Naive thymus-derived CD4-positive, alpha-beta T cell (primary cell): Measurements from ENCODE around the gene PKP2. TPM values are rescaled to one million over a fixed set of nuclear protein-coding genes. Genes with fewer than 3 reads are reported as not detected.

Source experiments
- ATAC-seq: fragments of 150-1000 bp; cut with Tn5 transposase; 2 replicates; pipeline ENCODE4 v1.10.0; 2021; ENCODE audit warnings: mild to moderate bottlenecking, moderate library complexity
- CTCF ChIA-PET: fragments of 350-600 bp; sonication (Branson Sonifier 250); formaldehyde crosslinking; loops from one replicate; lab custom pipeline; 2021; ENCODE audit warnings: antibody characterized with exemption; lab: Charles Lee
- POLR2A ChIA-PET: fragments of 350-600 bp; sonication (Branson Sonifier 250); formaldehyde crosslinking; loops from one replicate; lab custom pipeline; 2021; ENCODE audit warnings: antibody characterized with exemption, inconsistent platforms; lab: Charles Lee
- DNase-seq, 9 donors: peaks; one replicate each; pipeline versions ENCODE4 v3.0.0 to v3.0.0-alpha.2; 2020 to 2022; ENCODE audit warnings: mixed read lengths in 1 of 9
- H3K27ac ChIP-seq: one replicate; pipeline ENCODE4 v1.7.0; 2013; ENCODE audit warnings: mild to moderate bottlenecking, low read depth, low read length, moderate library complexity
- H3K27me3 ChIP-seq, 2 donors: one replicate each; pipeline ENCODE4 v1.7.0; 2013; ENCODE audit warnings: low read length in 2 of 2, mild to moderate bottlenecking in 2 of 2, moderate library complexity in 2 of 2; ENCODE audit not compliant: control insufficient read depth in 2 of 2, insufficient read depth in 2 of 2
- H3K36me3 ChIP-seq, 3 experiments: 1 replicate in 2 of 3; 2 replicates in 1 of 3; pipeline ENCODE4 v1.7.0; 2013; ENCODE audit warnings: low read length in 3 of 3, mild to moderate bottlenecking in 3 of 3, moderate library complexity in 1 of 3; ENCODE audit not compliant: insufficient read depth in 3 of 3, control insufficient read depth in 2 of 3
- H3K4me1 ChIP-seq, 2 donors: one replicate each; pipeline ENCODE4 v1.7.0; 2013; ENCODE audit warnings: low read length in 2 of 2, mild to moderate bottlenecking in 2 of 2, moderate library complexity in 1 of 2; ENCODE audit not compliant: control insufficient read depth in 2 of 2, insufficient read depth in 2 of 2
- H3K4me3 ChIP-seq: 2 replicates; pipeline ENCODE4 v1.7.0; 2013; ENCODE audit warnings: mild to moderate bottlenecking, low read length
- H3K9me3 ChIP-seq, 3 experiments: 1 replicate in 2 of 3; 2 replicates in 1 of 3; pipeline ENCODE4 v1.7.0; 2013; ENCODE audit warnings: low read length in 3 of 3; ENCODE audit not compliant: control insufficient read depth in 2 of 3
- H3K27ac Mint-ChIP-seq, 9 donors: one replicate each; pipeline ENCODE4 v1.8.0; 2020 to 2022; ENCODE audit warnings: mixed read lengths in 9 of 9, mild to moderate bottlenecking in 8 of 9, moderate library complexity in 5 of 9, inconsistent platforms in 2 of 9
- H3K27me3 Mint-ChIP-seq, 5 donors: one replicate each; pipeline ENCODE4 v1.8.0; 2021 to 2022; ENCODE audit warnings: mixed read lengths in 5 of 5, mild to moderate bottlenecking in 1 of 5
- H3K36me3 Mint-ChIP-seq, 5 donors: one replicate each; pipeline ENCODE4 v1.8.0; 2020 to 2022; ENCODE audit warnings: mixed read lengths in 5 of 5, mild to moderate bottlenecking in 3 of 5, inconsistent platforms in 1 of 5
- H3K4me1 Mint-ChIP-seq, 7 donors: one replicate each; pipeline ENCODE4 v1.8.0; 2020 to 2022; ENCODE audit warnings: mixed read lengths in 7 of 7, mild to moderate bottlenecking in 3 of 7, inconsistent platforms in 1 of 7
- H3K4me3 Mint-ChIP-seq, 10 donors: one replicate each; pipeline ENCODE4 v1.8.0; 2020 to 2022; ENCODE audit warnings: mild to moderate bottlenecking in 10 of 10, mixed read lengths in 10 of 10, moderate library complexity in 6 of 10, inconsistent platforms in 2 of 10
- H3K9me3 Mint-ChIP-seq, 11 donors: one replicate each; pipeline ENCODE4 v1.8.0; 2020 to 2022; ENCODE audit warnings: mixed read lengths in 11 of 11, mild to moderate bottlenecking in 4 of 11, inconsistent platforms in 1 of 11, moderate library complexity in 1 of 11
- intact Hi-C, 2 donors: fragments of 100-400 bp; cut with micrococcal nuclease; formaldehyde crosslinking; loops; one replicate each; pipeline ENCODE4 v1.15.1; 2023
- polyA plus RNA-seq, 2 donors: library from polyadenylated mRNA; unstranded; fragments of 300-500 nt; fragmentation: Illumina TruSeq; gene quantifications; one replicate each; pipeline ENCODE4 v1.2.3, GENCODE V29; 2021
- total RNA-seq, 6 experiments: library from RNA in 5 of 6; stranded (reverse) in 5 of 6; gene quantifications; 1 replicate in 5 of 6; 2 replicates in 1 of 6; pipeline ENCODE4 v1.2.3 and lab custom pipeline; 2021 to 2026

The PKP2 gene
- total and polyA plus RNA-seq, 7 experiments from 2014 or later = 0.16 to 2.0 (median 0.94) TPM; not detected in 1

- Histone ChIP-seq H3K27ac (no peak overlapping the region), H3K36me3 (no peaks in the 10 kb centered on the region), H3K4me1 (no peaks in the 10 kb centered on the region), H3K4me3 (no peak overlapping the region), H3K27me3 (no peaks in the 10 kb centered on the region), H3K9me3 (no peaks in the 10 kb centered on the region)
- ChIA-PET POLR2A (no interaction called here), CTCF (no interaction called here)
- Mint-ChIP-seq H3K27me3 (peaks cover 0 to 6% (median 0%) of the 10 kb centered on the region in 5 donors), H3K36me3 (no peaks in the 10 kb centered on the region), H3K4me3 (no peak overlapping the region), H3K9me3 (peaks cover 0 to 2% (median 0%) of the 10 kb centered on the region in 11 donors), H3K27ac (no peak overlapping the region), H3K4me1 (no peaks in the 10 kb centered on the region)
- intact Hi-C loops = no loop called here
- DNase-seq (no peak), ATAC-seq (no peak)
Measured at GRCh38 chr12:32837974-32838373, 58.6 kb downstream of the PKP2 start.

- H3K27me3 Mint-ChIP-seq = no peaks in the 10 kb centered on the region
- no peak overlapping the region for H3K4me3 Mint-ChIP-seq
- ChIA-PET CTCF (no interaction called here), POLR2A (no interaction called here)
- H3K9me3 Mint-ChIP-seq = peaks cover 0 to 2% (median 0%) of the 10 kb centered on the region in 11 donors
- Histone ChIP-seq H3K27ac (no peak overlapping the region), H3K4me3 (no peak overlapping the region), H3K4me1 (no peaks in the 10 kb centered on the region), H3K36me3 (no peaks in the 10 kb centered on the region), H3K27me3 (no peaks in the 10 kb centered on the region), H3K9me3 (no peaks in the 10 kb centered on the region)
- no peaks in the 10 kb centered on the region for H3K36me3 Mint-ChIP-seq
- ATAC-seq (no peak), DNase-seq (no peak)
- intact Hi-C loops = no loop called here
- no peak overlapping the region for H3K27ac Mint-ChIP-seq
- no peaks in the 10 kb centered on the region for H3K4me1 Mint-ChIP-seq
Measured at GRCh38 chr12:32836710-32837109, 59.9 kb downstream of the PKP2 start.

- Histone ChIP-seq H3K27me3 (no peaks in the 10 kb centered on the region), H3K4me3 (no peak overlapping the region), H3K36me3 (no peaks in the 10 kb centered on the region), H3K27ac (no peak overlapping the region), H3K4me1 (no peaks in the 10 kb centered on the region), H3K9me3 (no peaks in the 10 kb centered on the region)
- intact Hi-C loops = no loop called here
- Mint-ChIP-seq H3K9me3 (peaks cover 0 to 2% (median 0%) of the 10 kb centered on the region in 11 donors), H3K4me3 (no peak overlapping the region), H3K36me3 (no peaks in the 10 kb centered on the region), H3K27ac (no peak overlapping the region), H3K27me3 (no peaks in the 10 kb centered on the region), H3K4me1 (no peaks in the 10 kb centered on the region)
- CTCF ChIA-PET = no interaction called here
- POLR2A ChIA-PET = no interaction called here
- ATAC-seq = no peak
- DNase-seq = no peak
Measured at GRCh38 chr12:32834122-32834521, 62.5 kb downstream of the PKP2 start.

- intact Hi-C loops = no loop called here
- Mint-ChIP-seq H3K4me3 (no peak overlapping the region), H3K9me3 (no peaks in the 10 kb centered on the region)
Measured at GRCh38 chr12:32828552-32828951, 68.0 kb downstream of the PKP2 start.

GRCh38 chr12:32828120-32828519 is 68.5 kb downstream of the PKP2 start:
- ATAC-seq = no peak
- CTCF ChIA-PET = no interaction called here
- no peaks in the 10 kb centered on the region for H3K4me1 ChIP-seq
- Mint-ChIP-seq H3K9me3 (no peaks in the 10 kb centered on the region), H3K27me3 (peaks cover 0 to 8% (median 5%) of the 10 kb centered on the region in 5 donors), H3K4me1 (no peaks in the 10 kb centered on the region), H3K27ac (no peak overlapping the region), H3K36me3 (no peaks in the 10 kb centered on the region), H3K4me3 (no peak overlapping the region)
- no peak for DNase-seq
- POLR2A ChIA-PET = no interaction called here
- H3K27me3 ChIP-seq = no peaks in the 10 kb centered on the region
- intact Hi-C loops = no loop called here
- H3K27ac ChIP-seq = no peak overlapping the region
- H3K4me3 ChIP-seq = no peak overlapping the region
- no peaks in the 10 kb centered on the region for H3K36me3 ChIP-seq
- H3K9me3 ChIP-seq = no peaks in the 10 kb centered on the region

More at GRCh38 chr12:32828552-32828951, 68.0 kb downstream of the PKP2 start:
- DNase-seq = no peak
- Mint-ChIP-seq H3K4me1 (no peaks in the 10 kb centered on the region), H3K36me3 (no peaks in the 10 kb centered on the region), H3K27me3 (peaks cover 0 to 8% (median 4%) of the 10 kb centered on the region in 5 donors), H3K27ac (no peak overlapping the region)
- Histone ChIP-seq H3K27ac (no peak overlapping the region), H3K4me3 (no peak overlapping the region), H3K4me1 (no peaks in the 10 kb centered on the region), H3K27me3 (no peaks in the 10 kb centered on the region), H3K36me3 (no peaks in the 10 kb centered on the region), H3K9me3 (no peaks in the 10 kb centered on the region)
- ChIA-PET POLR2A (no interaction called here), CTCF (no interaction called here)
- no peak for ATAC-seq

- POLR2A ChIA-PET = interaction anchor here (0.6 kb wide), 1 partner anchor 8 kb away, joined by 3 read pairs; no protein-coding TSS in a partner anchor
Measured at GRCh38 chr12:32826807-32827412, 69.7 kb downstream of the PKP2 start.

GRCh38 chr12:32824596-32824995 is 72.0 kb downstream of the PKP2 start:
- Histone ChIP-seq H3K27ac (no peak overlapping the region), H3K4me3 (no peak overlapping the region), H3K27me3 (no peaks in the 10 kb centered on the region), H3K4me1 (no peaks in the 10 kb centered on the region), H3K36me3 (no peaks in the 10 kb centered on the region), H3K9me3 (no peaks in the 10 kb centered on the region)
- intact Hi-C loops = no loop called here
- peaks cover 0 to 10% (median 6%) of the 10 kb centered on the region in 5 donors for H3K27me3 Mint-ChIP-seq
- H3K4me1 Mint-ChIP-seq = no peaks in the 10 kb centered on the region
- CTCF ChIA-PET = no interaction called here
- ATAC-seq = no peak
- no peak overlapping the region for H3K4me3 Mint-ChIP-seq
- no peak for DNase-seq
- POLR2A ChIA-PET = no interaction called here
- no peaks in the 10 kb centered on the region for H3K9me3 Mint-ChIP-seq
- H3K36me3 Mint-ChIP-seq = no peaks in the 10 kb centered on the region
- H3K27ac Mint-ChIP-seq = no peak overlapping the region

More at GRCh38 chr12:32826807-32827412, 69.7 kb downstream of the PKP2 start:
- H3K27ac Mint-ChIP-seq = no peak overlapping the region
- peaks cover 0 to 10% (median 6%) of the 10 kb centered on the region in 5 donors for H3K27me3 Mint-ChIP-seq
- H3K9me3 ChIP-seq = no peaks in the 10 kb centered on the region
- no peak for ATAC-seq
- no peaks in the 10 kb centered on the region for H3K4me1 ChIP-seq
- no peaks in the 10 kb centered on the region for H3K36me3 ChIP-seq
- no peak overlapping the region for H3K4me3 ChIP-seq
- no peak overlapping the region for H3K27ac ChIP-seq
- DNase-seq = no peak
- no peaks in the 10 kb centered on the region for H3K4me1 Mint-ChIP-seq
- no peak overlapping the region for H3K4me3 Mint-ChIP-seq
- no peaks in the 10 kb centered on the region for H3K36me3 Mint-ChIP-seq
- H3K9me3 Mint-ChIP-seq = no peaks in the 10 kb centered on the region
- CTCF ChIA-PET = no interaction called here
- H3K27me3 ChIP-seq = no peaks in the 10 kb centered on the region
- intact Hi-C loops = no loop called here
